ENCODE measurements around the gene SCYGR4.
"Not testable (repeated sequence)": the region's sequence is repeated elsewhere in the genome, so short reads cannot be mapped to it uniquely, and the experiment has no call there.

The SCYGR4 gene, protein sequence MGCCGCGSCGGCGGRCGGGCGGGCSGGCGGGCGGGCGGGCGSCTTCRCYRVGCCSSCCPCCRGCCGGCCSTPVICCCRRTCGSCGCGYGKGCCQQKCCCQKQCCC

GRCh38 chr2:227617316-227618230, at the start of gene SCYGR4:
SCYGR4 (plus strand) TSS chr2:227617498; CDS start chr2:227617498, 0 bp downstream.
- DNase-seq = no peak

DNA sequence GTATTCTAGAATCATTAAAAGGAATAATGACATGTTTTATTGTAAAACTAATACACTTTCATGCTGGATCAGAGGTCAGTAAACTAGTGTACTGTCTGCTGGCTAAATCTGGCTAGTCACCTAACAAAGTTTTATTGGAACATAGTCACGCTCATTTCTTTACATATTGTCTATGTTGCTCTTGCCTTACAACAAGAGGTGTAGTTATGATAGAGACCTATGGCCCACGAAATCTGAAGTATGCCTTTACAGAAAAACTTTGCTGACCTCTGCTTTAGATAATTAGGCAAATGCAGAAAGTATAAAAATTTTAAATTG, 48.5 kb upstream of the SCYGR4 start:
- DNase-seq = no peak

DNA sequence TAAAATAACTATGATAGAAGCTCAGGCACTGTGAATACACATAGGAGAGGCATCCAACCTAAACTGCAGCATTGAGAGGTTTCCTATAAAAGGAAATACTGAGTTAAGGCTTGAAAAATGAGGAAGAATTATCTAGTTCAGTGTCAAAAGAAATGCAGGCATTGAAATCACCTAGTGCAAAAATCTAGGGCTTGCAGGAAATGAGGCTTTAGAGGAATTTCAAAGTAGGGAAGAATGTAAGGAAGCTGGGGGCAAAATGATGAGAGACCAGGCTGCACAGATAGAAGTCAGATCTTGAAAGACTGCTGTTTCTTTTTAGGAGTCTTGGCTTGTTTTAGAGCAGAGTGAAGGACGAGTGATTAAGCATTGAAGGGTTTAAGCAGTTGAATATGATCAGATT, 46.7 kb upstream of the SCYGR4 start:
- no peak for DNase-seq

GRCh38 chr2:227576110-227576509, 41.2 kb upstream of the SCYGR4 start:
- no peak for DNase-seq

DNA sequence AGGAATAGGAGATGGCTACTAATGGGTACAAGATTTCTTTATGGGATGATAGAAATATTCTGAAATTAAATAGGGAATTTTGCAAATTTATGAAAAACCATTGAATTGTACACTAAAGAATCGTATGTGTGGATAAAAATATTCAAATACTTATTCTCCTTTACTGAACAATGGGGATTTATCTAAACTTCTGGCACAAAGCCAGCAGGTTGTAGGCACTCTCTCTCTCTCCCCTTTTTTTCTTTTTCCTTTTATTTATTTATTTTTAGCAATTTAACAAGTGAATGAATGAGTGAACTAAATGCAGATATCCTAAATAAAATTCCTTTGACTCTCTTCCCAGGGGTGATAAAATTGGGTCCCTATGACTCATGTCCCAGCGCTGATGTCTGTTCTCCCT, 40.5 kb upstream of the SCYGR4 start:
- no peak for DNase-seq

DNA sequence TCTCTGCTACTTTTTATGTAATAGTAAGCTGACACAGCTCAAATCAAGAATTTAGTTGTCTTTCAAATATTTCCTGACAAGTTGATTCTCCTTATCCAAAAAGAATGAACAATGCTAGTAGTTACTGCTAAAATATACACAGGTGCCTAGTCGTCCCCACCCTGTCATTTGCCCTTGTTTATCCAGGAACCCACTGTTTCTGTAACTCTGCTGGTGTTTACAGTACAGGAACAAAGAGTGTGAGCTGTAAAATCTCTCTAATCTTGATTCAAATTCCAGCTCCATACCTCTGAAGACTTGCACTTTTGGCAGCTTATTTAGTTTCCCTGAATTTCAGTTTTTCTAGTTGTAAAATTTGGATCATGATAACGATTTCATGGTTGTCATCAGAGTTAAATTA, 39.7 kb upstream of the SCYGR4 start:
- DNase-seq = no peak

DNA sequence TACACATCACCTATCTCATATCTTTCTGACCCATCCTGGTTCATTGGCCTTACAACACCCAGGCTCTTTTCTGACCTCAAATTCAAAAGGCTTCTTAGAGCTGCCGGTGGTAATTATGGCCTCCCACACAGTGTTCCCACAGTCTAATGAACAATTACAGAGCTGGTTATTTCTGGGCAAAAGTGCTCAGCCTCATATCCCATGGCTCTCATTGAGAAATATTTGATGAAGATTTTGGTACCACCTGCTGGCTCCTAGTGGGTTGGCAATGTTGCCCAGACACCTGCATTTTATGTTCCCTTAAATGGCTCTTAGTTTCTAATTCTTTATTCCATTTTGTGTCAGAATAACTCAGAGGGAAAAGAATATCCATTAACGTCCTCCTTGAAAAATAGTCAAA, 38.7 kb upstream of the SCYGR4 start:
- no peak for DNase-seq

- no peak for DNase-seq
Observed at GRCh38 chr2:227579791-227580190, 37.5 kb upstream of the SCYGR4 start.

- no peak for DNase-seq
Observed at GRCh38 chr2:227582369-227582768, 34.9 kb upstream of the SCYGR4 start.

- no peak for DNase-seq
Observed at GRCh38 chr2:227592694-227593387, 24.5 kb upstream of the SCYGR4 start.

GRCh38 chr2:227595797-227596196, 21.5 kb upstream of the SCYGR4 start:
- no peak for DNase-seq

GRCh38 chr2:227597036-227597435, 20.3 kb upstream of the SCYGR4 start:
- no peak for DNase-seq

- no peak for DNase-seq
Observed at GRCh38 chr2:227597998-227598397, 19.3 kb upstream of the SCYGR4 start.

DNA sequence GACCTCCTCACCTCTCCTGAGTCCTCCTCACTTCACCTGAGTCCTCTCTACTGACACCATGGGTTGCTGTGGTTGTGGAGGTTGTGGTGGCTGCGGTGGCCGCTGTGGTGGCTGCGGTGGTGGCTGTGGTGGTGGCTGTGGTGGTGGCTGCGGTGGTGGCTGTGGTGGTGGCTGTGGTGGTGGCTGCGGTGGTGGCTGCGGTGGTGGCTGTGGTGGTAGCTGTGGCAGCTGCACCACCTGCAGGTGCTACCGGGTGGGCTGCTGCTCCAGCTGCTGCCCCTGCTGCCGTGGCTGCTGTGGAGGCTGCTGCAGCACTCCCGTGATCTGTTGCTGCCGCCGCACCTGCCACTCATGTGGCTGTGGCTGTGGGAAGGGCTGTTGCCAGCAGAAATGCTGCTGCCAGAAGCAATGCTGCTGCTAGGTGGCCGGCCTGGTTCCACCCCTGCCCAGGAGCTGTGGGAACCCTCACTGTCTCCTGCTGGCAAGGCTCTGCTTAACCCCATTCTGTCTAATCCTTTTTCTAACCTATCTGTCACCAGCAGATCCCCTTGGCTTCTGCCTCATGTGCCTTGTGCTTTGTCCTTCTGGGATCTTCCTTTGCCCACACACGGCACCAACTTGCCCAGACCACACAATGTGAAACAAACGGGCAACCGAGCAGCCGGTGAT, 18.3 kb upstream of the SCYGR4 start, which contains the start of gene SCYGR2:
TSS of gene SCYGR2 (plus strand) at position 59 of the 669 bp plus-strand sequence. CDS start at position 59, 0 bp downstream.
- DNase-seq = not testable (repeated sequence)

GRCh38 chr2:227602358-227602757, 14.9 kb upstream of the SCYGR4 start:
- no peak for DNase-seq

- DNase-seq = no peak
Observed at GRCh38 chr2:227606476-227606875, 10.8 kb upstream of the SCYGR4 start.

DNA sequence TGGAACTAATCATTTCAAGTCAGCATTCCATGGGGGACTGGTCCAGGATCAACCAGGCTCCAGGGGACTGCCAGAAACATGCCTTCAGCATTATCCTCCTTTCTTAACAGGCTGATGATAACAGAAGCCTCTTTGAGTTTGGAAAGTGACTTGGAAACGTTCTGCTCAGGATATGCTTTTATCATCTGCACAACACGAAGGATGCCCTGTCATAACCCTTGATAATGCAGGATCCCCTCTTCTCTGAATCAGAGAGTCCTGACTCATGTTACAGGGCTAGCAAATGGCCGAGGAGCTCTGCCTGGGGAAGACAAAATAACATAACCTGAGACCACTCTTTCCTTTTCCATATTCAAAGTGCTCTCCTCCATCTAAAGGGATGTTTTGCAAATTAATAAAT, 9.4 kb upstream of the SCYGR4 start:
- DNase-seq = no peak

- no peak for DNase-seq
Observed at GRCh38 chr2:227608561-227609338, 8.5 kb upstream of the SCYGR4 start.

GRCh38 chr2:227610123-227610522, 7.2 kb upstream of the SCYGR4 start:
- no peak for DNase-seq

- DNase-seq = no peak
Observed at GRCh38 chr2:227612546-227613271, 4.6 kb upstream of the SCYGR4 start.

- DNase-seq = no peak
Observed at GRCh38 chr2:227613272-227613660, 4.0 kb upstream of the SCYGR4 start.

DNA sequence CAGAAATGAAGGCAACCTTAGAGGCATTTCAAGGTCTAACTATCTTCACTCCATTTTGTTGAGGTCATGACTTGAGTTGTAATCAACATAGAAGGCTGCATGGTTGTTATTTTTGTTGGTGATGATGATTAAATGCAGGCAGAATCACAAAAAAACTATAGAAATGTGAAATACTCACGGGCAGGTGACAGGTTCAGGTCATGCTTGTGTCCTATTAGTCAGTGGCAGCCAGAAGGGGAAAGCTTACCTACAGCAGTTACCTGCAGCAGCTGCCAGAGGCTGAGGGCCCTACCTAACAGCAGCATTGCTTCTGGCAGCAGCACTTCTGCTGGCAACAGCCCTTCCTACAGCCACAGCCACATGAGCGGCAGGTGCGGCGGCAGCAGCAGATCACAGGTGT, 3.1 kb upstream of the SCYGR4 start:
- no peak for DNase-seq

All from NCI-H1092 treated with DMSO at 0.1 percent for 48 hours (cell line).